H1 (cell line): ENCODE measurements around the gene DLEC1. TPM values are rescaled to one million over a fixed set of nuclear protein-coding genes. Genes with fewer than 3 reads are reported as not detected.

ENCODE experiments used
- CTCF ChIA-PET: fragments of 300-600 bp; sonication (Branson Sonifier 250); formaldehyde crosslinking; loops from one replicate; lab custom pipeline; 2021; ENCODE audit not compliant: partially characterized antibody; lab: Charles Lee
- POLR2A ChIA-PET: fragments of 300-600 bp; sonication (Branson Sonifier 250); formaldehyde crosslinking; loops from one replicate; lab custom pipeline; 2021; ENCODE audit warnings: inconsistent platforms; ENCODE audit not compliant: partially characterized antibody; lab: Charles Lee
- DNase-seq, 2 experiments: peaks; one replicate each; pipeline versions ENCODE4 v3.0.0 to v3.0.0-alpha.2; 2010 to 2022; ENCODE audit warnings: low spot score in 2 of 2, low read depth in 1 of 2, mixed read lengths in 1 of 2
- FAIRE-seq: peaks from 2 replicates; lab custom pipeline; 2011; peaks lifted over from hg19 to GRCh38; lab: Jason Lieb, UNC
- H2AFZ ChIP-seq: 2 replicates; pipeline ENCODE4 v1.8.1; 2012; ENCODE audit warnings: low read length, inconsistent platforms
- H2AK5ac ChIP-seq: 2 replicates; pipeline ENCODE4 v1.6.1; 2013; ENCODE audit warnings: low read depth, low read length
- H2BK120ac ChIP-seq: replicated peaks from 2 replicates; pipeline ENCODE3; 2013; ENCODE audit warnings: low read depth, low read length, inconsistent platforms
- H2BK12ac ChIP-seq: 2 replicates; pipeline ENCODE4 v1.6.1; 2013; ENCODE audit warnings: low read depth, low read length
- H2BK15ac ChIP-seq: 2 replicates; pipeline ENCODE4 v1.6.1; 2013; ENCODE audit warnings: low read length
- H2BK20ac ChIP-seq: 2 replicates; pipeline ENCODE4 v1.6.1; 2013; ENCODE audit warnings: low read length
- H2BK5ac ChIP-seq: 2 replicates; pipeline ENCODE4 v1.6.1; 2013; ENCODE audit warnings: low read depth, low read length
- H3K14ac ChIP-seq: 2 replicates; pipeline ENCODE4 v1.6.1; 2013; ENCODE audit warnings: inconsistent platforms; ENCODE audit not compliant: insufficient read length
- H3K18ac ChIP-seq: 2 replicates; pipeline ENCODE4 v1.6.1; 2013; ENCODE audit warnings: low read length; ENCODE audit errors: extremely low read depth
- H3K23ac ChIP-seq: 2 replicates; pipeline ENCODE4 v1.6.1; 2013; ENCODE audit warnings: inconsistent platforms; ENCODE audit not compliant: insufficient read length
- H3K23me2 ChIP-seq: 2 replicates; pipeline ENCODE4 v1.6.1; 2013; ENCODE audit warnings: low read depth, low read length
- H3K27ac ChIP-seq: 2 replicates; pipeline ENCODE4 v1.6.1; 2011; ENCODE audit warnings: low read depth, low read length, inconsistent platforms
- H3K27me3 ChIP-seq, 4 experiments: replicated peaks in 1 of 4; 1 replicate in 1 of 4; 2 replicates in 3 of 4; pipeline versions ENCODE4 v1.6.1 to v1.8.1; 2011 to 2013; ENCODE audit warnings: low read length in 3 of 4, mild to moderate bottlenecking in 3 of 4, inconsistent platforms in 2 of 4, mixed read lengths in 2 of 4, moderate library complexity in 1 of 4; ENCODE audit not compliant: control insufficient read depth in 3 of 4, insufficient read depth in 3 of 4; ENCODE audit errors: extremely low read depth in 1 of 4
- H3K36me3 ChIP-seq, 4 experiments: 2 replicates each; pipeline versions ENCODE4 v1.6.1 to v1.8.1; 2011 to 2013; ENCODE audit warnings: mild to moderate bottlenecking in 4 of 4, low read length in 3 of 4, moderate library complexity in 2 of 4, control low read depth in 1 of 4, inconsistent platforms in 1 of 4; ENCODE audit not compliant: insufficient read depth in 4 of 4, control insufficient read depth in 2 of 4
- H3K4ac ChIP-seq: replicated peaks from 2 replicates; pipeline ENCODE3; 2013; ENCODE audit warnings: low read length, low read depth, mixed read lengths, inconsistent platforms; ENCODE audit not compliant: insufficient read length
- H3K4me1 ChIP-seq, 4 experiments: replicated peaks in 1 of 4; 1 replicate in 1 of 4; 2 replicates in 3 of 4; pipeline versions ENCODE4 v1.6.1 to v1.8.1; 2011 to 2013; ENCODE audit warnings: low read length in 3 of 4, inconsistent platforms in 2 of 4, mixed read lengths in 1 of 4; ENCODE audit not compliant: insufficient read depth in 4 of 4, control insufficient read depth in 3 of 4
- H3K4me2 ChIP-seq, 2 experiments: 2 replicates each; pipeline versions ENCODE4 v1.6.1 to v1.8.1; 2011 to 2013; ENCODE audit warnings: low read depth in 2 of 2, low read length in 2 of 2, control low read depth in 1 of 2, inconsistent platforms in 1 of 2, mild to moderate bottlenecking in 1 of 2; ENCODE audit not compliant: insufficient read depth in 1 of 2
- H3K4me3 ChIP-seq, 4 experiments: fragments of 200-600, 300-600 bp in 1 of 4; sonication (generic), shearing (Covaris generic), sonication (Bioruptor Twin) in 1 of 4; 2 replicates each; pipeline versions ENCODE4 v1.5.1 to v1.8.1; 2011 to 2016; ENCODE audit warnings: low read length in 4 of 4, low read depth in 3 of 4, control low read depth in 2 of 4, inconsistent platforms in 2 of 4, mild to moderate bottlenecking in 2 of 4, mixed read lengths in 1 of 4, moderate library complexity in 1 of 4; ENCODE audit not compliant: insufficient read depth in 2 of 4; ENCODE audit errors: extremely low read depth in 1 of 4
- H3K56ac ChIP-seq: replicated peaks from 2 replicates; pipeline ENCODE3; 2013; ENCODE audit warnings: low read depth, mild to moderate bottlenecking, mixed read lengths, low read length, inconsistent platforms; ENCODE audit not compliant: insufficient read length
- H3K79me1 ChIP-seq: 2 replicates; pipeline ENCODE4 v1.6.1; 2013; ENCODE audit warnings: low read depth, low read length, control low read depth
- H3K79me2 ChIP-seq, 2 experiments: 2 replicates each; pipeline versions ENCODE4 v1.6.1 to v1.8.1; 2012 to 2013; ENCODE audit warnings: low read length in 2 of 2, mild to moderate bottlenecking in 2 of 2, inconsistent platforms in 1 of 2; ENCODE audit not compliant: insufficient read depth in 2 of 2, control insufficient read depth in 1 of 2
- H3K9ac ChIP-seq, 4 experiments: replicated peaks in 1 of 4; 1 replicate in 1 of 4; 2 replicates in 3 of 4; pipeline versions ENCODE4 v1.6.1 to v1.8.1; 2011 to 2013; ENCODE audit warnings: low read depth in 3 of 4, low read length in 3 of 4, control low read depth in 2 of 4, mild to moderate bottlenecking in 2 of 4, moderate library complexity in 2 of 4, inconsistent platforms in 1 of 4; ENCODE audit errors: extremely low read depth in 1 of 4
- H3K9me3 ChIP-seq, 2 experiments: 2 replicates each; pipeline versions ENCODE4 v1.6.1 to v1.8.1; 2012 to 2013; ENCODE audit warnings: mild to moderate bottlenecking in 2 of 2, moderate library complexity in 2 of 2, control low read depth in 1 of 2, inconsistent platforms in 1 of 2, low read depth in 1 of 2, low read length in 1 of 2, mixed read lengths in 1 of 2; ENCODE audit not compliant: insufficient read depth in 2 of 2
- H4K20me1 ChIP-seq, 2 experiments: replicated peaks in 1 of 2; 2 replicates each; pipeline versions ENCODE3 to v1.8.1; 2011 to 2013; ENCODE audit warnings: inconsistent platforms in 2 of 2, low read length in 2 of 2, mild to moderate bottlenecking in 1 of 2; ENCODE audit not compliant: insufficient read depth in 2 of 2, control insufficient read depth in 1 of 2
- H4K5ac ChIP-seq: 2 replicates; pipeline ENCODE4 v1.6.1; 2013; ENCODE audit warnings: low read length, low read depth, mixed read lengths, inconsistent platforms; ENCODE audit not compliant: insufficient read length
- H4K8ac ChIP-seq: 2 replicates; pipeline ENCODE4 v1.8.0; 2013; ENCODE audit warnings: mild to moderate bottlenecking, moderate library complexity, low read length, inconsistent platforms; ENCODE audit not compliant: insufficient read depth; ENCODE audit errors: extremely low read depth
- H4K91ac ChIP-seq: replicated peaks from 2 replicates; pipeline ENCODE3; 2013; ENCODE audit warnings: low read length, mixed read lengths, inconsistent platforms; ENCODE audit not compliant: insufficient read length
- ASH2L ChIP-seq: fragments of 200-600, 300-600 bp; sonication (generic); IDR thresholded peaks from one replicate; pipeline ENCODE4 v1.7.1; 2017; ENCODE audit warnings: low read length
- ATF2 ChIP-seq: IDR thresholded peaks from 2 replicates; pipeline ENCODE4 v1.6.1; 2012; ENCODE audit warnings: low read length, inconsistent platforms
- BACH1 ChIP-seq: IDR thresholded peaks from 2 replicates; pipeline ENCODE4 v1.6.1; 2012; ENCODE audit warnings: low read length, improper control_type of control experiment
- CEBPB ChIP-seq: IDR thresholded peaks from 2 replicates; pipeline ENCODE4 v1.6.1; 2012; ENCODE audit warnings: low read depth, low read length
- CHD2 ChIP-seq: IDR thresholded peaks from 2 replicates; pipeline ENCODE4 v1.6.1; 2012; ENCODE audit warnings: low read length, improper control_type of control experiment
- CREB1 ChIP-seq: IDR thresholded peaks from 2 replicates; pipeline ENCODE4 v1.6.1; 2012; ENCODE audit warnings: inconsistent platforms
- E2F6 ChIP-seq: IDR thresholded peaks from 2 replicates; pipeline ENCODE4 v1.6.1; 2012; ENCODE audit warnings: inconsistent platforms
- KDM4A ChIP-seq: IDR thresholded peaks from one replicate; pipeline ENCODE4 v1.7.1; 2012; ENCODE audit warnings: low read depth, mild to moderate bottlenecking, moderate library complexity, low read length, inconsistent platforms; ENCODE audit not compliant: severe bottlenecking
- KDM5A ChIP-seq: fragments of 200-600 bp; IDR thresholded peaks from 2 replicates; pipeline ENCODE4 v1.7.1; 2012; ENCODE audit warnings: mild to moderate bottlenecking, low read length, inconsistent platforms, mixed read lengths
- POU5F1 ChIP-seq: IDR thresholded peaks from 2 replicates; pipeline ENCODE4 v1.6.1; 2011; ENCODE audit warnings: low read depth, mild to moderate bottlenecking, low read length, moderate library complexity
- RNF2 ChIP-seq: fragments of 200-900, 300-1000 bp; sonication (generic); IDR thresholded peaks from 2 replicates; pipeline ENCODE4 v1.7.1; 2016; ENCODE audit warnings: borderline replicate concordance, low read depth, mild to moderate bottlenecking, antibody characterized with exemption, low read length; ENCODE audit not compliant: poor library complexity, severe bottlenecking; ENCODE audit errors: missing control alignments
- SP1 ChIP-seq: IDR thresholded peaks from 2 replicates; pipeline ENCODE4 v1.6.1; 2011; ENCODE audit warnings: low read depth, low read length
- TBP ChIP-seq: IDR thresholded peaks from 2 replicates; pipeline ENCODE4 v1.6.1; 2011; ENCODE audit warnings: low read depth, low read length, improper control_type of control experiment
- WGBS, 2 experiments: shearing (Covaris generic) in 1 of 2; methylation state at CpG; one replicate each; pipeline versions ENCODE4 v1.1.6 to v1.1.7; 2013 to 2015; ENCODE audit warnings: low lambda C conversion rate in 2 of 2, mixed read lengths in 2 of 2, inconsistent platforms in 1 of 2, low coverage in 1 of 2, missing lambda C conversion rate in 1 of 2; ENCODE audit not compliant: insufficient replicate concordance in 2 of 2, insufficient coverage in 1 of 2, insufficient read length in 1 of 2; ENCODE audit errors: extremely low coverage in 1 of 2, missing lambda C conversion rate in 1 of 2; 5-methylcytosine and 5-hydroxymethylcytosine counted together
- polyA plus RNA-seq, 7 experiments: library from polyadenylated mRNA; depleted of rRNA in 3 of 7; stranded (reverse) in 5 of 7; unstranded in 2 of 7; fragments of >200 nt in 5 of 7; fragments of 200-250 nt in 2 of 7; gene quantifications; 1 replicate in 5 of 7; 2 replicates in 1 of 7; 4 replicates in 1 of 7; pipeline versions ENCODE4 v1.2.1 to v1.2.3, GENCODE V29; 2011 to 2013; ENCODE audit warnings: missing spikeins in 2 of 7, mixed read lengths in 2 of 7
- total RNA-seq: library from RNA; stranded (reverse); fragmentation: NEBNext Ultra II Directional; extraction: Animal tissue kit (Norgen Biotek cat#: 25700); gene quantifications from 2 replicates; pipeline ENCODE4 v1.2.1, GENCODE V29; 2021

The DLEC1 gene
- total and polyA plus RNA-seq, 2 of the 8 experiments (the other 6 are each of a cell fraction or from before 2014, with no cell fraction given) = 0.26 to 0.76 TPM

- no peak overlapping the region for H3K27ac ChIP-seq
- H4K91ac ChIP-seq = no peak overlapping the region
- H3K4me1 ChIP-seq = peaks cover 0 to 14% (median 7%) of the 10 kb centered on the region in 4 experiments; a peak in 6 of 7 replicates
- H2BK15ac ChIP-seq = no peak overlapping the region
- no peak overlapping the region for H3K23ac ChIP-seq
- H4K20me1 ChIP-seq = no peaks in the 10 kb centered on the region
- H3K14ac ChIP-seq = no peak overlapping the region
- no peaks in the 10 kb centered on the region for H3K9me3 ChIP-seq
- no peak overlapping the region for H2AFZ ChIP-seq
- DNase-seq (no peak), FAIRE-seq (no peak)
- WGBS, 2 experiments = 78% methylated on average over 8 of the region's 8 CpGs; no CpG with 5 or more reads in 1 of the 2 experiments
- H3K18ac ChIP-seq = no peak overlapping the region
- H4K8ac ChIP-seq = no peak overlapping the region
- no peak overlapping the region for H3K4me3 ChIP-seq
- no peaks in the 10 kb centered on the region for H3K79me1 ChIP-seq
- ChIA-PET POLR2A (no interaction called here), CTCF (interaction anchor here (1.0 to 2.1 kb wide), 6 partner anchors 10 to 83 kb away, joined by 3 to 10 read pairs (median 4); no protein-coding TSS in a partner anchor)
- no peak overlapping the region for H3K9ac ChIP-seq
- H3K23me2 ChIP-seq = peaks cover 7% of the 10 kb centered on the region
- no peak overlapping the region; a peak in 1 of 4 replicates for H3K4me2 ChIP-seq
- H3K79me2 ChIP-seq = no peaks in the 10 kb centered on the region
- no peak overlapping the region for H3K56ac ChIP-seq
- peaks cover 0 to 11% (median 3%) of the 10 kb centered on the region in 4 experiments; a peak in 4 of 7 replicates for H3K27me3 ChIP-seq
- no peak overlapping the region for H4K5ac ChIP-seq
- H2BK12ac ChIP-seq = no peak overlapping the region
- no peaks in the 10 kb centered on the region for H3K36me3 ChIP-seq
- no peak overlapping the region for H2AK5ac ChIP-seq
- no peak overlapping the region for H3K4ac ChIP-seq
- H2BK120ac ChIP-seq = no peak overlapping the region
- no peak overlapping the region for H2BK20ac ChIP-seq
- no peak overlapping the region for H2BK5ac ChIP-seq
- TF ChIP-seq ATF2 (no peak), TBP (no peak), E2F6 (no peak), KDM5A (no peak), POU5F1 (no peak), CREB1 (no peak), BACH1 (no peak), ASH2L (no peak), CEBPB (no peak), CHD2 (no peak), KDM4A (no peak), RNF2 (no peak), SP1 (no peak)
Observed at GRCh38 chr3:37993067-37993455, 45.9 kb upstream of the DLEC1 start.
